8988T (cell line): ENCODE measurements around the gene DIAPH2.
"Not testable (repeated sequence)": the region's sequence is repeated elsewhere in the genome, so short reads cannot be mapped to it uniquely, and the experiment has no call there.

Source experiments
- DNase-seq: peaks from one replicate; pipeline ENCODE4 v3.0.0; 2011

Gene DIAPH2

GRCh38 chrX:96684339-96685209, at the start of gene DIAPH2:
TSS of gene DIAPH2 (plus strand) at chrX:96684842.
- no peak for DNase-seq

GRCh38 chrX:96650023-96650422, 34.6 kb upstream of the DIAPH2 start:
- DNase-seq: no peak

- DNase-seq: no peak
Measured at GRCh38 chrX:96655947-96656623, 28.6 kb upstream of the DIAPH2 start.

GRCh38 chrX:96682516-96682915, 2.1 kb upstream of the DIAPH2 start:
- no peak for DNase-seq

GRCh38 chrX:96683997-96684338, 674 bp upstream of the DIAPH2 start:
- DNase-seq: no peak

- no peak for DNase-seq
Measured at GRCh38 chrX:96685210-96686099, 813 bp downstream of the DIAPH2 start.

GRCh38 chrX:96687776-96688175, 3.1 kb downstream of the DIAPH2 start:
- no peak for DNase-seq

- no peak for DNase-seq
Measured at GRCh38 chrX:96688789-96689188, 4.1 kb downstream of the DIAPH2 start.

- no peak for DNase-seq
Measured at GRCh38 chrX:96689991-96690390, 5.3 kb downstream of the DIAPH2 start.

GRCh38 chrX:96692454-96692853, 7.8 kb downstream of the DIAPH2 start:
- no peak for DNase-seq

GRCh38 chrX:96692890-96693289, 8.2 kb downstream of the DIAPH2 start:
- no peak for DNase-seq

- no peak for DNase-seq
Measured at GRCh38 chrX:96693407-96693806, 8.8 kb downstream of the DIAPH2 start.

GRCh38 chrX:96696462-96696861, 11.8 kb downstream of the DIAPH2 start:
- no peak for DNase-seq

GRCh38 chrX:96700625-96701024, 16.0 kb downstream of the DIAPH2 start:
- no peak for DNase-seq

GRCh38 chrX:96703379-96703778, 18.7 kb downstream of the DIAPH2 start:
- no peak for DNase-seq

GRCh38 chrX:96703816-96704215, 19.2 kb downstream of the DIAPH2 start:
- DNase-seq: no peak

- DNase-seq: no peak
Measured at GRCh38 chrX:96704629-96705028, 20.0 kb downstream of the DIAPH2 start.

GRCh38 chrX:96705905-96706304, 21.3 kb downstream of the DIAPH2 start:
- no peak for DNase-seq

GRCh38 chrX:96707804-96708203, 23.2 kb downstream of the DIAPH2 start:
- DNase-seq: no peak

- no peak for DNase-seq
Measured at GRCh38 chrX:96710031-96710430, 25.4 kb downstream of the DIAPH2 start.

GRCh38 chrX:96713303-96713702, 28.7 kb downstream of the DIAPH2 start:
- DNase-seq: no peak

- DNase-seq: not testable (repeated sequence)
Measured at GRCh38 chrX:96714393-96714792, 29.8 kb downstream of the DIAPH2 start.

- DNase-seq: no peak
Measured at GRCh38 chrX:96715481-96715880, 30.8 kb downstream of the DIAPH2 start.
